ENCODE data around the gene GNAS.

The GNAS gene

GRCh38 chr20:58855506-58856389 lies 3.2 kb downstream of the GNAS start:
- TF ChIP-seq CTCF (IDR thresholded peaks at IDR 0.05), result no peak

GRCh38 chr20:58863044-58863790 lies 10.7 kb downstream of the GNAS start:
- TF ChIP-seq CTCF (IDR thresholded peaks at IDR 0.05), result no peak

GRCh38 chr20:58864346-58864745 lies 11.8 kb downstream of the GNAS start:
- peak; percentile 45; the same call in 1 of the 2 replicates for TF ChIP-seq CTCF (IDR thresholded peaks at IDR 0.05)

GRCh38 chr20:58865843-58866242 lies 13.3 kb downstream of the GNAS start:
- TF ChIP-seq CTCF (IDR thresholded peaks at IDR 0.05), result no peak

GRCh38 chr20:58867211-58867610 lies 14.7 kb downstream of the GNAS start:
- TF ChIP-seq CTCF (IDR thresholded peaks at IDR 0.05), result no peak

GRCh38 chr20:58868795-58869194 lies 16.3 kb downstream of the GNAS start:
- TF ChIP-seq CTCF (IDR thresholded peaks at IDR 0.05), result no peak

GRCh38 chr20:58869662-58870227 lies 17.2 kb downstream of the GNAS start:
- no peak for TF ChIP-seq CTCF (IDR thresholded peaks at IDR 0.05)

Measured in LNCAP (cell line).